Transverse colon (tissue), 3 donors: ENCODE measurements around the gene TEX19.

Source experiments
- CTCF ChIP-seq, 5 experiments: fragments of 200-600 bp in 3 of 5; fragments of 450-650 bp in 2 of 5; sonication (generic) in 3 of 5; IDR thresholded peaks; 1 replicate in 2 of 5; 2 replicates in 3 of 5; pipeline ENCODE4 v1.5.1; 2016 to 2017; ENCODE audit warnings: antibody characterized with exemption in 5 of 5, inconsistent platforms in 3 of 5, mild to moderate bottlenecking in 2 of 5, moderate library complexity in 1 of 5
- EP300 ChIP-seq: sonication (generic); formaldehyde crosslinking; IDR thresholded peaks from one replicate; pipeline ENCODE4 v1.6.1; 2017; ENCODE audit warnings: antibody characterized with exemption, low read depth

GRCh38 chr17:82375359-82376041, 16.5 kb downstream of the TEX19 start:
- TF ChIP-seq CTCF (IDR thresholded peaks at IDR 0.05), result no peak
- no peak for TF ChIP-seq EP300
